ENCODE results near the gene EVPLL. TPM values are rescaled to one million over a fixed set of nuclear protein-coding genes. Genes with fewer than 3 reads are reported as not detected.
"Not testable (repeated sequence)": the region's sequence is repeated elsewhere in the genome, so short reads cannot be mapped to it uniquely, and the experiment has no call there.

Gene EVPLL
- total RNA-seq, 1 donor from 2014 or later = not detected

DNA sequence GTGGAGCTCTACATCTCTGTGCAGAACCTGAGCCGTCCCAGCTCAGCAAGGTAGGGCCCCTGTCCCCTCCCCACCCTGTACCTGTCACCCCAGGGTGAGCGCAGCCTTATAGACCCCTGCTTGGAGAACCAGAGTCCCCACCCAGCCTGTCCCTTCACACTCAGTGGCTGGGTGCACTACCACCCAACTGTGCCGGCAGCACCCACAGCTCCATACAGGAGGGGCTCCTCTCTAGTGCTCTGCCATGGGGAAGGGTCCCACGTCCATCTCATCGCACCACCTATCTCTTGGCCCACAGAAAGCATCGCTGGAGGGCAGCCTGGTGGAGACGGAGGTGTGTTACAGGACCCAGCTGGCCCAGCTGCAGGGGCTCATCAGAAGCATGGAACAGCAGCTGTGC, 45.4 kb downstream of the EVPLL start:
- not testable (repeated sequence) for DNase-seq (ENCODE audit: low read depth in 2 of 2)

DNA sequence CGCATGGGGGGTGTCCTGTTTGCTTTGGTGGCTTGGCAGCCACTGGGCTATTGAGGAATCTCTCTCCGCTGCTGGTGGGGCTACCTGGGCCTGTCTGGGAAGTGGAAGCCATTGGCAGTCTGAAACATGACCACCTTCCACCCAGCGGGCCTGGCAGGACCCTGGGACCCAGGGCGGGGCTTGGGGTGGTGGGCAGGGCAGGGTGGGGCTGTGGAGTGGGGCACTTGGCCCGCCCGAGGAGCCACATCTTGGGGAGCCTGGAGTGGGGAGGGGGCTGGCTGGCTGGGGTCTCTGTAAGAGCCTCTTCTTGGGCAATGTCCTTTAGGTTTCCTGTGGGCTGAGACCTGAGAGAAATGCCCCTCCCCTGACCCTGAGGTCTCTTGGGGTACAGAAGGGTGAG, 48.0 kb downstream of the EVPLL start:
- DNase-seq (ENCODE audit: low read depth in 2 of 2) = not testable (repeated sequence)

DNA sequence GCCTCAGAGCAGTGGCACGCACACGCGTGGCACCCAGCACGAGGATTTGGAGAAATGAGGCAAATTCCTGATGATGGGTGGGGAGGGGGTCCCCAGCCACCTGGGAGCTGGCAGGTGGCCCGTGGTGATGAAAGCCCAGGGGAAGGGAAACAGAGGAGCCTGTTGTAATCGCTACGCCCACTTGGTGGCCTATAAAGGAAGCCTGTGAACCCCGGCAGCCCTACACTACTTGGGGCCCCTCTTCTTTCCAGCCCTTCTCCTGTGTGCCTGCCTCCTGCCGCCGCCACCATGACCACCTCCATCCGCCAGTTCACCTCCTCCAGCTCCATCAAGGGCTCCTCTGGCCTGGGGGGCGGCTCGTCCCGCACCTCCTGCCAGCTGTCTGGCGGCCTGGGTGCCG, 49.1 kb downstream of the EVPLL start:
- not testable (repeated sequence) for DNase-seq (ENCODE audit: low read depth in 2 of 2)

DNA sequence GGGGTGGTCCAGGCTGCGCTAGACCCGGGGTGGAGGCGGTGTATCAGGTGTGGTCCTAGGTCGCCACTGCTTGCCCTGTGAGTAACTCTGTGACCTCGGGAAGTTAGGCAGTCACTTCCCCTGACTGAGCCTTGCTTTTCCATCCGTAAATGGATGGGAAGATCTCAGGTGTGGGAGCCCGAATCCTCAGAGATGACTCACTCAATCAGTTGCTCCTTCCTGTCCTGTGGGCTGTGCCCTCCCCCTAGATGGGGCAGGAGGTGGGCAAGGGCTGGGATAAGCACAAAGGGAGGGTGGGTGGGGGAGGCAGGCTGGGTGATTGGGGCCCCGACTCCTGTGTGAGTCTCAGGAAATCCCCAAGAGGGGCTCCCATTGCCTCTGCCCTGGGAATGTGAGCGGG, 54.6 kb downstream of the EVPLL start:
- DNase-seq (ENCODE audit: low read depth in 2 of 2) = not testable (repeated sequence)

Other genes with a start within 250 kb of the EVPLL start
- 57.9 and 71.8 TPM in 2 replicates for gene ALKBH5, start 193.9 kb upstream of the EVPLL start, total RNA-seq
- 17.2 and 23.9 TPM in 2 replicates for gene LLGL1, start 152.1 kb upstream of the EVPLL start, total RNA-seq
- 280 and 292 TPM in 2 replicates for gene FLII, start 119.0 kb upstream of the EVPLL start, total RNA-seq
- gene MIEF2, start 117.1 kb upstream of the EVPLL start, total RNA-seq = 8.1 and 13.9 TPM in 2 replicates
- gene TOP3A, start 62.8 kb upstream of the EVPLL start, total RNA-seq = 14.1 and 19.3 TPM in 2 replicates
- gene SMCR8, start 62.5 kb upstream of the EVPLL start, total RNA-seq = 11.4 and 18.5 TPM in 2 replicates
- 11.0 and 16.7 TPM in 2 replicates for gene SHMT1, start 14.2 kb upstream of the EVPLL start, total RNA-seq
- not detected in 2 replicates for gene LGALS9C, start 99.0 kb downstream of the EVPLL start, total RNA-seq